Astrocyte (in vitro differentiated cells and primary cell): ENCODE results near the gene ACAD11.

Source experiments
- CTCF ChIP-seq: IDR thresholded peaks from 2 replicates; pipeline ENCODE4 v1.5.1; 2011; ENCODE audit warnings: low read depth, mild to moderate bottlenecking, inconsistent platforms, low read length, moderate library complexity; ENCODE audit not compliant: insufficient read depth
- EZH2 ChIP-seq: IDR thresholded peaks from 2 replicates; pipeline ENCODE4 v1.6.1; 2012; ENCODE audit warnings: mild to moderate bottlenecking, low read length, inconsistent platforms; ENCODE audit not compliant: insufficient read depth

GRCh38 chr3:132554437-132554836, 105.2 kb downstream of the ACAD11 start:
- TF ChIP-seq CTCF (no peak), EZH2 (no peak)
